Measurements from ENCODE around the gene CIC.

- TF ChIP-seq EZH2 (IDR thresholded peaks at IDR 0.05) (no peak), POLR2AphosphoS5 (IDR thresholded peaks at IDR 0.05; ENCODE audit: borderline replicate concordance, low read depth, low read length) (peak; percentile 75)
Measured at GRCh38 chr19:42295831-42296525, 26.9 kb downstream of the CIC start.
